A549 treated with RU486 at 1 μM for 4 hours (cell line): ENCODE measurements around the gene NXF2. TPM values are rescaled to one million over a fixed set of nuclear protein-coding genes. Genes with fewer than 3 reads are reported as not detected.

Experiments used
- total RNA-seq: library from RNA; stranded (reverse); fragments of 200-300 nt; extraction: Qiagen RNA extraction; gene quantifications from 5 replicates; pipeline ENCODE4 v1.2.3, GENCODE V29; 2022; ENCODE audit warnings: low read depth

Gene NXF2
- total RNA-seq = not detected in 5 replicates

DNA sequence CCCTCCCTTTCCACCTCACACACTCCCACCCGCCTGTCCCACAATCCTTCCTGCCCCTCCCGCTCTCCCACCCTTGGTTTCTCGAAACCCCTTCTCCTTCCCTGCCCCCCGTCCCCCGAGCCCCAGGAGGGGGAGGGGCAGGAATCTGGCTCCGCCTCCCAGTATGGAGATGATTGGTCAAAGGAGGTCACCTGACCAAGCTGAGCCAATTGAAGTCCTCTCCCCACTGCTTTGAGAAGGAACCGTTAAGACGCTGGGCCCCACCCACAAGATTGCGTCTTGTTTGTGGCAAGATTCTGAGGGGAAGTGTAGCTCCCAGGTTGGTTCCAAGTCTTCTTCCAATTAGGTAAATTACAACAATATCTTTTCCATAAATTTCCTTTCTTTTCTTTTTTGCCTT is at the start of gene NXF2:
Gene NXF2, plus strand, starts transcription at position 275 of the 400 bp plus-strand sequence. CDS start 59,912 bp downstream, outside the sequence.

DNA sequence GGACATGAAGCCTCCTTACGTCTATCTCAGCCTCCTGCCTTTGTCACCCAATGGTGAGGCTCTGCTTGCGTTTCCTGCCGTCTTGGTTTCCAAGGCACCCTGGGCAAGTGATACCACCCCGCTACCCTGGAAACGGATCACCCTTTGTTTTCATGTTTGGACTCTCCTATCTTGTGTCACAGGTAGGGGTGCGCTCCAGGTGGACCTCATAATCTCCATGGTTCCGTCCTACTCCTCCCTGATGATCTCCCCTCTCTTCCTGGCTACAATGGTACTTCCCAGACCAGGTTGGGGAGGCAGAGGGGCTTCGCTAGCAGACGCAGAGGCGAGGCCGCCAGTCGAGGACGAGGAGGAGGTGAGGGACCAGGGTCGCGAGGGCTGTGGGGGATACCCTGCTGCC is 32.0 kb upstream of the NXF2 start, which contains the start of gene TCP11X1:
Gene TCP11X1, plus strand, starts transcription at position 316 of the 400 bp plus-strand sequence.

Other genes with a start within 250 kb of the NXF2 start
- not detected in 5 replicates for gene TCEAL2, start 121.5 kb upstream of the NXF2 start, total RNA-seq
- gene TCEAL6, start 104.7 kb upstream of the NXF2 start, total RNA-seq = not detected in 5 replicates
- gene BEX5, start 91.2 kb upstream of the NXF2 start, total RNA-seq = not detected in 5 replicates
- not detected in 5 replicates for gene TCP11X1, start 31.9 kb upstream of the NXF2 start, total RNA-seq
- gene NXF2B, start 192.8 kb downstream of the NXF2 start, total RNA-seq = not detected in 5 replicates
- not detected in 5 replicates for gene TCP11X2, start 224.6 kb downstream of the NXF2 start, total RNA-seq